Retinal pigment epithelial cell (primary cell): ENCODE results near the gene CCDC66.

Experiments used
- DNase-seq: peaks from one replicate; pipeline ENCODE4 v3.0.0-alpha.2; 2010; ENCODE audit warnings: low read depth
- H3K4me3 ChIP-seq: 2 replicates; pipeline ENCODE4 v1.5.1; 2011; ENCODE audit warnings: mild to moderate bottlenecking, low read length, control low read depth, moderate library complexity
- CTCF ChIP-seq: conservative IDR thresholded peaks from 2 replicates; pipeline ENCODE4 v1.5.1; 2011; ENCODE audit warnings: low read depth, low read length, control low read depth, inconsistent platforms

The CCDC66 gene

GRCh38 chr3:56556908-56557830 lies at the start of gene CCDC66:
Gene CCDC66 (plus strand): TSS chr3:56557175. CDS start chr3:56557243, 68 bp downstream.
- peak; percentile 79 for TF ChIP-seq CTCF
- peak; percentile 71 for DNase-seq
- peak within 1 kb of the TSS; percentile 98 for H3K4me3 ChIP-seq

- no peak for DNase-seq
- H3K4me3 ChIP-seq = no peak overlapping the region
- no peak for TF ChIP-seq CTCF
Measured at GRCh38 chr3:56519641-56520040, 37.3 kb upstream of the CCDC66 start.

GRCh38 chr3:56522374-56522773 lies 34.6 kb upstream of the CCDC66 start:
- H3K4me3 ChIP-seq = no peak overlapping the region
- DNase-seq = no peak
- TF ChIP-seq CTCF = no peak

GRCh38 chr3:56525291-56525690 lies 31.7 kb upstream of the CCDC66 start:
- no peak for DNase-seq
- no peak overlapping the region for H3K4me3 ChIP-seq
- no peak for TF ChIP-seq CTCF

GRCh38 chr3:56536735-56537134 lies 20.2 kb upstream of the CCDC66 start:
- TF ChIP-seq CTCF = no peak
- no peak for DNase-seq
- H3K4me3 ChIP-seq = no peak overlapping the region

GRCh38 chr3:56547486-56547885 lies 9.5 kb upstream of the CCDC66 start:
- TF ChIP-seq CTCF = peak; percentile 30
- H3K4me3 ChIP-seq = no peak overlapping the region
- DNase-seq = no peak

- H3K4me3 ChIP-seq = peak overlapping the region; percentile 98
- no peak for TF ChIP-seq CTCF
- DNase-seq = no peak
Measured at GRCh38 chr3:56557831-56558170, 826 bp downstream of the CCDC66 start.
